Vagina (tissue), 2 donors: ENCODE data around the gene RBBP8NL.

ENCODE experiments used
- POLR2A ChIP-seq, 2 donors: fragments of 450-650 bp; IDR thresholded peaks; one replicate each; pipeline ENCODE4 v1.6.1; 2017; ENCODE audit warnings: antibody characterized with exemption in 2 of 2, mild to moderate bottlenecking in 2 of 2, moderate library complexity in 2 of 2
- POLR2AphosphoS5 ChIP-seq, 2 donors: sonication (generic); formaldehyde crosslinking; IDR thresholded peaks; one replicate each; pipeline ENCODE4 v1.9.0; 2017; ENCODE audit warnings: antibody characterized with exemption in 2 of 2, mild to moderate bottlenecking in 2 of 2, low read depth in 1 of 2; ENCODE audit not compliant: insufficient read depth in 1 of 2

GRCh38 chr20:62364911-62365736 lies 62.2 kb downstream of the RBBP8NL start:
- TF ChIP-seq POLR2A (IDR thresholded peaks at IDR 0.05): no peak
- peak in 1 of 2 donors; percentile 28 for TF ChIP-seq POLR2AphosphoS5 (IDR thresholded peaks at IDR 0.05; ENCODE audit: insufficient read depth in 1 of 2, low read depth in 1 of 2)
